HCT116 (cell line): ENCODE data around the gene DPP6. TPM values are rescaled to one million over a fixed set of nuclear protein-coding genes. Genes with fewer than 3 reads are reported as not detected.

Source experiments
- ATAC-seq: fragments of 200-7000 bp; cut with Tn5 transposase; 2 replicates; pipeline ENCODE4 v1.9.1; 2020; ENCODE audit warnings: mild to moderate bottlenecking, moderate library complexity
- BruUV-seq: library from RNA; stranded (reverse); fragments of 400-500 nt; replicated peaks from 2 replicates; lab custom pipeline; 2021; lab: Mats Ljungman, UMichigan
- CTCF ChIA-PET: fragments of 300-600 bp; sonication (Branson Sonifier 250); formaldehyde crosslinking; loops from one replicate; lab custom pipeline; 2021; ENCODE audit warnings: antibody characterized with exemption; lab: Charles Lee
- POLR2A ChIA-PET: fragments of 300-600, 350-600 bp; sonication (Branson Sonifier 250); formaldehyde crosslinking; loops from one replicate; lab custom pipeline; 2021; ENCODE audit warnings: antibody characterized with exemption; lab: Charles Lee
- RAD21 ChIA-PET, 2 experiments: fragments of 300-600 bp; sonication (Branson Sonifier 250); formaldehyde crosslinking; loops; one replicate each; lab custom pipeline; 2023; ENCODE audit warnings: low total read pairs in 2 of 2; ENCODE audit not compliant: uncharacterized antibody in 2 of 2, unreplicated experiment in 2 of 2, low non-redundant PET in 1 of 2; lab: Charles Lee
- DNase-seq: peaks from one replicate; pipeline ENCODE4 v3.0.0-alpha.2; 2010; ENCODE audit warnings: low read depth, low spot score
- H2AFZ ChIP-seq: fragments of 200-600 bp; shearing (Covaris generic), sonication (generic); 2 replicates; pipeline ENCODE4 v1.6.1; 2017; ENCODE audit warnings: low read depth, mixed run types, mixed read lengths, antibody characterized with exemption, low read length; ENCODE audit not compliant: poor library complexity, severe bottlenecking
- H3K27ac ChIP-seq: 2 replicates; pipeline ENCODE4 v1.5.1; 2012; ENCODE audit warnings: low read depth, low read length
- H3K27me3 ChIP-seq: fragments of 200-600 bp; sonication (generic); 2 replicates; pipeline ENCODE4 v1.6.1; 2016; ENCODE audit warnings: mixed run types, low read length, mixed read lengths; ENCODE audit not compliant: insufficient read depth
- H3K36me3 ChIP-seq, 2 experiments: fragments of 200-500 bp in 1 of 2; fragments of 200-600 bp in 1 of 2; sonication (Bioruptor generic) in 1 of 2; sonication (generic) in 1 of 2; 2 replicates each; pipeline versions ENCODE4 v1.5.1 to v1.6.1; 2014 to 2016; ENCODE audit warnings: low read length in 2 of 2, inconsistent platforms in 1 of 2, mixed read lengths in 1 of 2, mixed run types in 1 of 2; ENCODE audit not compliant: insufficient read depth in 2 of 2, control insufficient read depth in 1 of 2
- H3K4me1 ChIP-seq, 2 experiments: fragments of 200-600 bp in 1 of 2; sonication (generic) in 1 of 2; 2 replicates each; pipeline versions ENCODE4 v1.5.1 to v1.6.1; 2012 to 2017; ENCODE audit warnings: low read length in 2 of 2, inconsistent platforms in 1 of 2, mild to moderate bottlenecking in 1 of 2, mixed read lengths in 1 of 2, mixed run types in 1 of 2, moderate library complexity in 1 of 2; ENCODE audit not compliant: insufficient read depth in 2 of 2, control insufficient read depth in 1 of 2
- H3K4me2 ChIP-seq: fragments of 200-600 bp; sonication (generic); 2 replicates; pipeline ENCODE4 v1.6.1; 2017; ENCODE audit warnings: mixed run types, low read length, mixed read lengths
- H3K4me3 ChIP-seq, 2 experiments: fragments of 200-600 bp in 1 of 2; sonication (generic) in 1 of 2; replicated peaks in 1 of 2; 2 replicates each; pipeline ENCODE4 v1.5.1; 2011 to 2016; ENCODE audit warnings: low read length in 2 of 2, control low read depth in 1 of 2, low read depth in 1 of 2, mild to moderate bottlenecking in 1 of 2, mixed read lengths in 1 of 2, mixed run types in 1 of 2
- H3K79me2 ChIP-seq: fragments of 200-600 bp; sonication (generic); 2 replicates; pipeline ENCODE4 v1.6.1; 2017; ENCODE audit warnings: mild to moderate bottlenecking, mixed run types, low read length, moderate library complexity, mixed read lengths; ENCODE audit not compliant: insufficient read depth
- H3K9ac ChIP-seq: fragments of 200-600 bp; sonication (generic); 2 replicates; pipeline ENCODE4 v1.6.1; 2016; ENCODE audit warnings: low read length, mixed read lengths
- H3K9me2 ChIP-seq: fragments of 200-600 bp; sonication (generic), shearing (Covaris generic); 2 replicates; pipeline ENCODE4 v1.6.1; 2017; ENCODE audit warnings: mixed run types, mild to moderate bottlenecking, moderate library complexity; ENCODE audit not compliant: insufficient read depth
- H3K9me3 ChIP-seq, 2 experiments: fragments of 200-500 bp in 1 of 2; fragments of 200-600 bp in 1 of 2; sonication (Bioruptor generic) in 1 of 2; sonication (generic) in 1 of 2; 2 replicates each; pipeline ENCODE4 v1.6.1; 2014 to 2017; ENCODE audit warnings: low read length in 2 of 2, mixed read lengths in 2 of 2, inconsistent platforms in 1 of 2, low read depth in 1 of 2, mild to moderate bottlenecking in 1 of 2, mixed run types in 1 of 2, moderate library complexity in 1 of 2; ENCODE audit not compliant: control insufficient read depth in 1 of 2, insufficient read depth in 1 of 2
- H4K20me1 ChIP-seq: fragments of 200-600 bp; sonication (generic), shearing (Covaris generic); 2 replicates; pipeline ENCODE4 v1.6.1; 2017; ENCODE audit warnings: mixed run types, mild to moderate bottlenecking, moderate library complexity; ENCODE audit not compliant: insufficient read depth
- CBX3 ChIP-seq: IDR thresholded peaks from 2 replicates; pipeline ENCODE4 v1.6.1; 2012; ENCODE audit warnings: low read depth
- CEBPB ChIP-seq: IDR thresholded peaks from 2 replicates; pipeline ENCODE4 v1.6.1; 2012; ENCODE audit warnings: low read depth
- EGR1 ChIP-seq: IDR thresholded peaks from 2 replicates; pipeline ENCODE4 v1.6.1; 2012; ENCODE audit warnings: low read depth
- ELF1 ChIP-seq: IDR thresholded peaks from 2 replicates; pipeline ENCODE4 v1.6.1; 2012; ENCODE audit warnings: low read depth, borderline replicate concordance
- EZH2 ChIP-seq: fragments of 200-600 bp; sonication (generic); IDR thresholded peaks from 2 replicates; pipeline ENCODE4 v1.6.1; 2017; ENCODE audit warnings: antibody characterized with exemption, mixed run types
- EZH2phosphoT487 ChIP-seq: fragments of 200-600 bp; IDR thresholded peaks from 2 replicates; pipeline ENCODE4 v1.6.1; 2018; ENCODE audit warnings: antibody characterized with exemption, borderline replicate concordance
- FOSL1 ChIP-seq: IDR thresholded peaks from 2 replicates; pipeline ENCODE4 v1.6.1; 2012; ENCODE audit warnings: low read depth
- POLR2A ChIP-seq: IDR thresholded peaks from 2 replicates; pipeline ENCODE4 v1.7.0; 2011; ENCODE audit warnings: borderline replicate concordance; ENCODE audit not compliant: insufficient read depth, insufficient read length; ENCODE audit errors: extremely low read depth
- POLR2AphosphoS5 ChIP-seq: IDR thresholded peaks from 2 replicates; pipeline ENCODE4 v1.6.1; 2011; ENCODE audit warnings: mild to moderate bottlenecking, low read depth, low read length, moderate library complexity
- RAD21 ChIP-seq: IDR thresholded peaks from 2 replicates; pipeline ENCODE4 v1.6.1; 2012; ENCODE audit warnings: low read depth, mild to moderate bottlenecking
- REST ChIP-seq: IDR thresholded peaks from 2 replicates; pipeline ENCODE4 v1.6.1; 2012; ENCODE audit warnings: low read depth
- SIN3A ChIP-seq: IDR thresholded peaks from 2 replicates; pipeline ENCODE4 v1.6.1; 2012; ENCODE audit warnings: low read depth
- SP1 ChIP-seq: IDR thresholded peaks from 2 replicates; pipeline ENCODE4 v1.6.1; 2012; ENCODE audit warnings: low read depth
- TCF7L2 ChIP-seq: IDR thresholded peaks from 2 replicates; pipeline ENCODE4 v1.7.0; 2011; ENCODE audit warnings: borderline replicate concordance, inconsistent platforms; ENCODE audit not compliant: insufficient read depth, insufficient read length; ENCODE audit errors: extremely low read depth
- YY1 ChIP-seq: IDR thresholded peaks from 2 replicates; pipeline ENCODE4 v1.6.1; 2011; ENCODE audit warnings: low read length, low read depth, moderate library complexity, mild to moderate bottlenecking; ENCODE audit not compliant: insufficient replicate concordance; ENCODE audit errors: extremely low read depth
- ZFX ChIP-seq: fragments of 450-650 bp; IDR thresholded peaks from 2 replicates; pipeline ENCODE4 v1.6.1; 2017
- ZNF274 ChIP-seq: fragments of 200-500 bp; sonication (Bioruptor generic); IDR thresholded peaks from 2 replicates; pipeline ENCODE4 v1.6.1; 2014; ENCODE audit warnings: mild to moderate bottlenecking, low read depth, low read length, inconsistent platforms
- intact Hi-C: fragments of 100-400 bp; cut with micrococcal nuclease; formaldehyde crosslinking; loops from 2 replicates; pipeline ENCODE4 v1.10.0; 2022
- total RNA-seq: library from RNA; stranded (reverse); gene quantifications from one replicate; pipeline ENCODE4 v1.2.1, GENCODE V29; 2021; ENCODE audit not compliant: unreplicated experiment
- TF ChIP-seq, protein P1 (sequence below): IDR thresholded peaks from 2 replicates; pipeline ENCODE4 v1.6.1; 2012

DPP6 gene
- total RNA-seq, 1 experiment from 2014 or later = not detected

DNA sequence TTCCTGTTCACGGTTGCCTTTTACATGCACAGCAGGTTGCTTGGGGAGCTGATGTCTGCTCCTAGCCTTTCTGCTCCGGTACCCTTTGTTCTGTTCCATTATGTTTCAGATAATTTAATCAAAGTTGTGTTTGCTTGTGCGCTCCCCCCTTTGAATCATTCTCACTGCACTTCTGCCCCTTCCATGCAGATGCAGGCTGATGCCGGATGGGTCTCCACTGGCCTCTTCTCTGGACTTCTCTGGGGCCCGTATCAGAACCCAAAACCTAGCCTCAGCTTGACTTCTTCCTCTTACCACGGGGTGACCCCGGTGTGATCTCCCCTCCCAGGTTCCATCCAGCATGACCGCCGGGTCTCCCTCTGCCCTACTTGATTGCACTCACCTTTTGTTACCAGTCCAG, 272.0 kb downstream of the DPP6 start:
- no TSS peak for BruUV-seq
- no peak overlapping the region for H3K27ac ChIP-seq
- no peaks in the 10 kb centered on the region for H4K20me1 ChIP-seq
- H3K79me2 ChIP-seq = no peaks in the 10 kb centered on the region
- TF ChIP-seq EZH2 (no peak), EZH2phosphoT487 (no peak), SIN3A (no peak), SP1 (no peak), ZNF274 (no peak), EGR1 (no peak), RAD21 (no peak), FOSL1 (no peak), ZFX (no peak), POLR2A (no peak), REST (no peak), YY1 (no peak), POLR2AphosphoS5 (no peak), TCF7L2 (no peak), CEBPB (no peak), CBX3 (no peak), ELF1 (no peak)
- TF ChIP-seq, protein P1, sequence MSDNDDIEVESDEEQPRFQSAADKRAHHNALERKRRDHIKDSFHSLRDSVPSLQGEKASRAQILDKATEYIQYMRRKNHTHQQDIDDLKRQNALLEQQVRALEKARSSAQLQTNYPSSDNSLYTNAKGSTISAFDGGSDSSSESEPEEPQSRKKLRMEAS = no peak
- no peaks in the 10 kb centered on the region for H3K4me1 ChIP-seq
- peaks cover 0 to 16% of the 10 kb centered on the region in 2 experiments; a peak in 2 of 4 replicates for H3K9me3 ChIP-seq
- H3K27me3 ChIP-seq = no peaks in the 10 kb centered on the region
- no peak overlapping the region for H3K4me3 ChIP-seq
- H2AFZ ChIP-seq = no peak overlapping the region
- RAD21 ChIA-PET = no interaction called here
- H3K9ac ChIP-seq = no peak overlapping the region
- no peaks in the 10 kb centered on the region for H3K36me3 ChIP-seq
- CTCF ChIA-PET = no interaction called here
- H3K9me2 ChIP-seq = no peaks in the 10 kb centered on the region
- POLR2A ChIA-PET = no interaction called here
- H3K4me2 ChIP-seq = no peak overlapping the region
- ATAC-seq (no peak), DNase-seq (no peak)
- intact Hi-C loops = no loop called here
